Endothelial cell of umbilical vein (primary cell): ENCODE data around the gene KIAA1549. TPM values are rescaled to one million over a fixed set of nuclear protein-coding genes. Genes with fewer than 3 reads are reported as not detected.

Experiments used
- BruUV-seq: library from RNA; stranded (reverse); fragments of 400-500 nt; replicated peaks from 2 replicates; lab custom pipeline; 2021; lab: Mats Ljungman, UMichigan
- CTCF ChIA-PET: fragments of 300-600, 350-600 bp; sonication (Branson Sonifier 250); formaldehyde crosslinking; loops from one replicate; lab custom pipeline; 2021; ENCODE audit warnings: antibody characterized with exemption, inconsistent platforms; lab: Charles Lee
- POLR2A ChIA-PET: fragments of 300-600, 350-600 bp; sonication (Branson Sonifier 250); formaldehyde crosslinking; loops from one replicate; lab custom pipeline; 2021; ENCODE audit warnings: antibody characterized with exemption, inconsistent platforms; lab: Charles Lee
- DNase-seq: peaks from one replicate; pipeline ENCODE4 v3.0.0-alpha.2; 2011; ENCODE audit warnings: low read depth, low spot score
- FAIRE-seq: peaks from 2 replicates; lab custom pipeline; 2011; peaks lifted over from hg19 to GRCh38; lab: Jason Lieb, UNC
- H2AFZ ChIP-seq: 2 replicates; pipeline ENCODE4 v1.6.0; 2012; ENCODE audit warnings: low read depth, low read length, control low read depth, inconsistent platforms
- H3K27ac ChIP-seq: 2 replicates; pipeline ENCODE4 v1.5.1; 2011; ENCODE audit warnings: low read depth, mild to moderate bottlenecking, control low read depth, low read length, moderate library complexity; ENCODE audit not compliant: insufficient read depth
- H3K27me3 ChIP-seq, 2 experiments: 2 replicates each; pipeline versions ENCODE4 v1.6.0 to v1.6.1; 2011; ENCODE audit warnings: low read length in 2 of 2, mixed read lengths in 1 of 2; ENCODE audit not compliant: control insufficient read depth in 2 of 2, insufficient read depth in 2 of 2
- H3K36me3 ChIP-seq, 2 experiments: 2 replicates in 1 of 2; 3 replicates in 1 of 2; pipeline ENCODE4 v1.5.1; 2011; ENCODE audit warnings: low read length in 2 of 2, mild to moderate bottlenecking in 1 of 2, moderate library complexity in 1 of 2; ENCODE audit not compliant: control insufficient read depth in 2 of 2, insufficient read depth in 2 of 2; ENCODE audit errors: extremely low read depth in 1 of 2
- H3K4me1 ChIP-seq: 3 replicates; pipeline ENCODE4 v1.5.1; 2011; ENCODE audit warnings: mild to moderate bottlenecking, low read length; ENCODE audit not compliant: control insufficient read depth, insufficient read depth; ENCODE audit errors: extremely low read depth
- H3K4me2 ChIP-seq: 2 replicates; pipeline ENCODE4 v1.6.1; 2011; ENCODE audit warnings: low read length, control low read depth, mixed read lengths; ENCODE audit not compliant: insufficient read depth
- H3K4me3 ChIP-seq, 3 experiments: fragments of 200-600 bp in 1 of 3; sonication (generic), shearing (Covaris generic) in 1 of 3; replicated peaks in 1 of 3; 2 replicates each; pipeline ENCODE4 v1.5.1; 2011 to 2016; ENCODE audit warnings: control low read depth in 3 of 3, low read length in 3 of 3, mild to moderate bottlenecking in 2 of 3, inconsistent platforms in 1 of 3, low read depth in 1 of 3, moderate library complexity in 1 of 3; ENCODE audit not compliant: insufficient read depth in 1 of 3
- H3K79me2 ChIP-seq: 2 replicates; pipeline ENCODE4 v1.6.0; 2012; ENCODE audit warnings: low read length, inconsistent platforms; ENCODE audit not compliant: control insufficient read depth, insufficient read depth
- H3K9ac ChIP-seq: replicated peaks from 2 replicates; pipeline ENCODE3; 2011; ENCODE audit warnings: low read length, control low read depth; ENCODE audit not compliant: insufficient read depth; ENCODE audit errors: extremely low read depth
- H3K9me1 ChIP-seq: replicated peaks from 3 replicates; pipeline ENCODE4 v1.6.0; 2011; ENCODE audit warnings: mild to moderate bottlenecking, low read length; ENCODE audit not compliant: control insufficient read depth, insufficient read depth; ENCODE audit errors: extremely low read depth
- H3K9me3 ChIP-seq: replicated peaks from 2 replicates; pipeline ENCODE4 v1.5.1; 2012; ENCODE audit warnings: low read length, inconsistent platforms; ENCODE audit not compliant: control insufficient read depth, insufficient read depth
- H4K20me1 ChIP-seq: replicated peaks from 2 replicates; pipeline ENCODE3; 2011; ENCODE audit warnings: mild to moderate bottlenecking, low read length; ENCODE audit not compliant: control insufficient read depth, insufficient read depth; ENCODE audit errors: extremely low read depth
- EZH2 ChIP-seq: IDR thresholded peaks from 2 replicates; pipeline ENCODE4 v1.6.1; 2012; ENCODE audit warnings: borderline replicate concordance, low read depth, mild to moderate bottlenecking, moderate library complexity, low read length, inconsistent platforms; ENCODE audit not compliant: severe bottlenecking
- FOS ChIP-seq: IDR thresholded peaks from 2 replicates; pipeline ENCODE4 v1.6.1; 2011; ENCODE audit warnings: mild to moderate bottlenecking, low read length, moderate library complexity, borderline replicate concordance; ENCODE audit not compliant: insufficient read depth
- GATA2 ChIP-seq: IDR thresholded peaks from 2 replicates; pipeline ENCODE4 v1.7.0; 2011; ENCODE audit warnings: low read depth, mild to moderate bottlenecking, moderate library complexity, mixed read lengths, low read length; ENCODE audit not compliant: insufficient read length, insufficient read depth
- JUN ChIP-seq: IDR thresholded peaks from 2 replicates; pipeline ENCODE4 v1.6.1; 2011; ENCODE audit warnings: borderline replicate concordance, low read depth; ENCODE audit not compliant: insufficient read length, insufficient read depth
- POLR2A ChIP-seq: IDR thresholded peaks from 2 replicates; pipeline ENCODE4 v1.6.1; 2012; ENCODE audit warnings: low read depth, mild to moderate bottlenecking, control low read depth, low read length
- POLR2AphosphoS5 ChIP-seq: IDR thresholded peaks from 2 replicates; pipeline ENCODE4 v1.6.1; 2012; ENCODE audit warnings: low read depth, mild to moderate bottlenecking, control low read depth, low read length, moderate library complexity; ENCODE audit not compliant: insufficient read depth
- dilution Hi-C: fragments of 300-500 bp; cut with MboI; formaldehyde crosslinking; loops from one replicate; pipeline ENCODE4 v1.15.0; 2019; ENCODE audit warnings: low sequenced_read_pairs; ENCODE audit not compliant: extremely low pct_ligation_motif_present
- intact Hi-C: fragments of 100-400 bp; cut with micrococcal nuclease; formaldehyde crosslinking; loops from one replicate; pipeline ENCODE4 v1.10.0; 2022
- polyA plus RNA-seq, 4 experiments: library from polyadenylated mRNA; depleted of rRNA in 3 of 4; stranded (reverse) in 3 of 4; unstranded in 1 of 4; fragments of >200 nt; gene quantifications; 2 replicates each; pipeline versions ENCODE4 v1.2.1 to v1.2.3, GENCODE V29; 2011 to 2012; ENCODE audit warnings: missing spikeins in 1 of 4
- total RNA-seq: library from RNA; stranded (reverse); gene quantifications from 2 replicates; pipeline ENCODE4 v1.2.3, GENCODE V29; 2021
- TF ChIP-seq, protein P1 (sequence below): IDR thresholded peaks from 2 replicates; pipeline ENCODE4 v1.6.1; 2011; ENCODE audit not compliant: insufficient read depth, insufficient read length
- TF ChIP-seq, protein P2 (sequence below), 2 donors: IDR thresholded peaks; 1 replicate in 1 of 2; 2 replicates in 1 of 2; pipeline ENCODE4 v1.5.1; 2011; ENCODE audit warnings: low read length in 2 of 2, mild to moderate bottlenecking in 2 of 2, moderate library complexity in 2 of 2, control low read depth in 1 of 2, inconsistent platforms in 1 of 2, low read depth in 1 of 2; ENCODE audit not compliant: insufficient read depth in 1 of 2; ENCODE audit errors: extremely low read depth in 1 of 2

KIAA1549 gene
- total and polyA plus RNA-seq, 2 donors (not counting 3 experiments of a cell fraction or from before 2014, with no cell fraction given), result 4.6 to 10.9 TPM

DNA sequence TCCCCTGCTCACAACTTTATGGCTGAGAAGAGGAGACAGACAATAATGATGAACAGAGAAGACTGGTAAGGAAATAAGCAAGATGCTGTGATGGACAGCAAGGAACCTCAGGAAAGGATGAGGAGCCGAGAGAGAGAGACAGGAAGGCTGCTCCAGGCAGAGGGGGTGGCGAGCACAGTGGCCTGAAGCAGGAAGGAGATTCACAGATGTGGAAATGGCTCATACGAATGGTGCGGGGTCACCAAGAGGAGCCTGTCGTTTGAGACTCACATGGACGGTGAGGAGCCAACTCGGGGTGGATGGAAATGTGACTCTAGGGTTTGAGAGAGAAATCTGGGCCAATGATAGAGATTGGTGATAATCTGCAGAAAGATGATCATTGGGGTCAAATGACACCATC lies 43.7 kb downstream of the KIAA1549 start:
- Histone ChIP-seq H3K27ac (peak overlapping the region; percentile 40), H3K9me1 (no peaks in the 10 kb centered on the region), H3K9me3 (no peaks in the 10 kb centered on the region), H2AFZ (no peak overlapping the region), H3K4me3 (no peak overlapping the region), H4K20me1 (no peaks in the 10 kb centered on the region), H3K27me3 (no peaks in the 10 kb centered on the region), H3K9ac (no peak overlapping the region), H3K4me1 (peaks cover 37% of the 10 kb centered on the region), H3K36me3 (no peaks in the 10 kb centered on the region), H3K4me2 (peak overlapping the region; percentile 12), H3K79me2 (peaks cover 2% of the 10 kb centered on the region)
- intact Hi-C loops, result no loop called here
- ChIA-PET POLR2A (no interaction called here), CTCF (interaction anchor here (1.2 kb wide), 1 partner anchor 51 kb away, joined by 6 read pairs; no protein-coding TSS in a partner anchor)
- TF ChIP-seq, protein P1, sequence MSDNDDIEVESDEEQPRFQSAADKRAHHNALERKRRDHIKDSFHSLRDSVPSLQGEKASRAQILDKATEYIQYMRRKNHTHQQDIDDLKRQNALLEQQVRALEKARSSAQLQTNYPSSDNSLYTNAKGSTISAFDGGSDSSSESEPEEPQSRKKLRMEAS, result no peak
- TF ChIP-seq, protein P2, sequence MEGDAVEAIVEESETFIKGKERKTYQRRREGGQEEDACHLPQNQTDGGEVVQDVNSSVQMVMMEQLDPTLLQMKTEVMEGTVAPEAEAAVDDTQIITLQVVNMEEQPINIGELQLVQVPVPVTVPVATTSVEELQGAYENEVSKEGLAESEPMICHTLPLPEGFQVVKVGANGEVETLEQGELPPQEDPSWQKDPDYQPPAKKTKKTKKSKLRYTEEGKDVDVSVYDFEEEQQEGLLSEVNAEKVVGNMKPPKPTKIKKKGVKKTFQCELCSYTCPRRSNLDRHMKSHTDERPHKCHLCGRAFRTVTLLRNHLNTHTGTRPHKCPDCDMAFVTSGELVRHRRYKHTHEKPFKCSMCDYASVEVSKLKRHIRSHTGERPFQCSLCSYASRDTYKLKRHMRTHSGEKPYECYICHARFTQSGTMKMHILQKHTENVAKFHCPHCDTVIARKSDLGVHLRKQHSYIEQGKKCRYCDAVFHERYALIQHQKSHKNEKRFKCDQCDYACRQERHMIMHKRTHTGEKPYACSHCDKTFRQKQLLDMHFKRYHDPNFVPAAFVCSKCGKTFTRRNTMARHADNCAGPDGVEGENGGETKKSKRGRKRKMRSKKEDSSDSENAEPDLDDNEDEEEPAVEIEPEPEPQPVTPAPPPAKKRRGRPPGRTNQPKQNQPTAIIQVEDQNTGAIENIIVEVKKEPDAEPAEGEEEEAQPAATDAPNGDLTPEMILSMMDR (IDR thresholded peaks at IDR 0.05; ENCODE audit: extremely low read depth in 1 of 2, insufficient read depth in 1 of 2, low read depth in 1 of 2, low read length in 2 of 2), result no peak
- peak; percentile 52 for TF ChIP-seq POLR2AphosphoS5
- TF ChIP-seq POLR2A, result no peak
- no peak for TF ChIP-seq JUN
- TF ChIP-seq GATA2, result peak; percentile 14
- TF ChIP-seq FOS, result peak; percentile 11
- no peak for TF ChIP-seq EZH2
- DNase-seq (no peak), FAIRE-seq (no peak)
- dilution Hi-C loops, result no loop called here
- BruUV-seq, result no TSS peak
